H9 (cell line): ENCODE results near the gene MAEA. TPM values are rescaled to one million over a fixed set of nuclear protein-coding genes. Genes with fewer than 3 reads are reported as not detected.

ENCODE experiments used
- DNase-seq: peaks from one replicate; pipeline ENCODE4 v3.0.0-alpha.2; 2017
- H2AFZ ChIP-seq: one replicate; pipeline ENCODE4 v1.6.1; 2013; ENCODE audit warnings: mild to moderate bottlenecking, low read length, control low read depth, moderate library complexity
- H2AK5ac ChIP-seq: 2 replicates; pipeline ENCODE4 v1.6.1; 2013; ENCODE audit warnings: low read length, control low read depth, mixed read lengths; ENCODE audit not compliant: insufficient read length
- H2BK120ac ChIP-seq: one replicate; pipeline ENCODE4 v1.6.1; 2013; ENCODE audit warnings: low read depth, mild to moderate bottlenecking, low read length, control low read depth, inconsistent platforms; ENCODE audit not compliant: poor library complexity, severe bottlenecking
- H2BK12ac ChIP-seq: 2 replicates; pipeline ENCODE4 v1.6.1; 2013; ENCODE audit warnings: low read length, control low read depth, mixed read lengths, low read depth; ENCODE audit not compliant: insufficient read length
- H2BK15ac ChIP-seq: 2 replicates; pipeline ENCODE4 v1.6.1; 2013; ENCODE audit warnings: low read depth, low read length, control low read depth
- H2BK20ac ChIP-seq: one replicate; pipeline ENCODE4 v1.6.1; 2013; ENCODE audit warnings: low read depth, mild to moderate bottlenecking, low read length, control low read depth, inconsistent platforms; ENCODE audit not compliant: poor library complexity, severe bottlenecking
- H2BK5ac ChIP-seq: 2 replicates; pipeline ENCODE4 v1.6.1; 2013; ENCODE audit warnings: low read length, control low read depth, mixed read lengths; ENCODE audit not compliant: insufficient read length
- H3K14ac ChIP-seq: 2 replicates; pipeline ENCODE4 v1.6.1; 2013; ENCODE audit warnings: low read length, control low read depth; ENCODE audit not compliant: insufficient read depth
- H3K18ac ChIP-seq: 2 replicates; pipeline ENCODE4 v1.6.1; 2013; ENCODE audit warnings: low read depth, mild to moderate bottlenecking, mixed read lengths, low read length, control low read depth; ENCODE audit not compliant: insufficient read length
- H3K23ac ChIP-seq: 2 replicates; pipeline ENCODE4 v1.6.1; 2013; ENCODE audit warnings: low read length, control low read depth, mixed read lengths, low read depth; ENCODE audit not compliant: insufficient read length
- H3K23me2 ChIP-seq: 2 replicates; pipeline ENCODE4 v1.6.1; 2013; ENCODE audit warnings: low read depth, mild to moderate bottlenecking, mixed read lengths, low read length, control low read depth; ENCODE audit not compliant: insufficient read length, poor library complexity, severe bottlenecking
- H3K27ac ChIP-seq: 2 replicates; pipeline ENCODE4 v1.5.1; 2013; ENCODE audit warnings: low read length, control low read depth, mixed read lengths, low read depth; ENCODE audit not compliant: insufficient read length
- H3K27me3 ChIP-seq: 2 replicates; pipeline ENCODE4 v1.6.1; 2013; ENCODE audit warnings: low read length, control low read depth, inconsistent platforms; ENCODE audit not compliant: insufficient read depth
- H3K4ac ChIP-seq: 2 replicates; pipeline ENCODE4 v1.6.1; 2013; ENCODE audit warnings: low read depth, mild to moderate bottlenecking, control low read depth, inconsistent platforms, low read length, moderate library complexity
- H3K4me1 ChIP-seq: 2 replicates; pipeline ENCODE4 v1.6.1; 2013; ENCODE audit warnings: low read length, control low read depth, inconsistent platforms; ENCODE audit not compliant: insufficient read depth
- H3K4me2 ChIP-seq: 2 replicates; pipeline ENCODE4 v1.6.1; 2013; ENCODE audit warnings: low read length, control low read depth, mixed read lengths; ENCODE audit not compliant: insufficient read length, insufficient read depth
- H3K56ac ChIP-seq: 2 replicates; pipeline ENCODE4 v1.6.1; 2013; ENCODE audit warnings: low read depth, mild to moderate bottlenecking, mixed read lengths, low read length, control low read depth; ENCODE audit not compliant: insufficient read length
- H3K79me1 ChIP-seq: 2 replicates; pipeline ENCODE4 v1.6.1; 2013; ENCODE audit warnings: low read depth, mild to moderate bottlenecking, moderate library complexity, low read length, control low read depth, inconsistent platforms; ENCODE audit not compliant: insufficient read depth, poor library complexity, severe bottlenecking
- H3K79me2 ChIP-seq: 2 replicates; pipeline ENCODE4 v1.6.1; 2013; ENCODE audit warnings: low read length, control low read depth, inconsistent platforms; ENCODE audit not compliant: insufficient read depth
- H3K9ac ChIP-seq: 2 replicates; pipeline ENCODE4 v1.6.1; 2013; ENCODE audit warnings: low read length, control low read depth, mixed read lengths; ENCODE audit not compliant: insufficient read length; ENCODE audit errors: extremely low read depth
- H3K9me3 ChIP-seq: one replicate; pipeline ENCODE4 v1.6.1; 2013; ENCODE audit warnings: low read depth, low read length, inconsistent platforms; ENCODE audit not compliant: control insufficient read depth
- H3T11ph ChIP-seq: one replicate; pipeline ENCODE4 v1.6.1; 2013; ENCODE audit warnings: mild to moderate bottlenecking, low read length, control low read depth, inconsistent platforms
- H4K20me1 ChIP-seq: one replicate; pipeline ENCODE4 v1.6.1; 2013; ENCODE audit not compliant: control insufficient read depth, insufficient read length, insufficient read depth
- H4K5ac ChIP-seq: 2 replicates; pipeline ENCODE4 v1.6.1; 2013; ENCODE audit warnings: low read depth, mild to moderate bottlenecking, mixed read lengths, low read length, control low read depth; ENCODE audit not compliant: insufficient read length
- H4K8ac ChIP-seq: replicated peaks from 2 replicates; pipeline ENCODE4 v1.6.1; 2013; ENCODE audit warnings: low read length, control low read depth, mixed read lengths, low read depth; ENCODE audit not compliant: insufficient read length
- H4K91ac ChIP-seq: 2 replicates; pipeline ENCODE4 v1.6.1; 2013; ENCODE audit warnings: low read depth, mild to moderate bottlenecking, moderate library complexity, mixed read lengths, low read length, control low read depth; ENCODE audit not compliant: insufficient read length
- H3K27ac Mint-ChIP-seq, 3 experiments: 2 replicates in 2 of 3; 3 replicates in 1 of 3; pipeline ENCODE4 v1.8.0; 2020 to 2021; ENCODE audit warnings: mixed read lengths in 3 of 3, mild to moderate bottlenecking in 1 of 3, moderate library complexity in 1 of 3
- H3K27me3 Mint-ChIP-seq: 2 replicates; pipeline ENCODE4 v1.8.0; 2021; ENCODE audit warnings: low read depth, mild to moderate bottlenecking, moderate library complexity, mixed read lengths
- H3K36me3 Mint-ChIP-seq, 3 experiments: 2 replicates in 2 of 3; 3 replicates in 1 of 3; pipeline ENCODE4 v1.8.0; 2020 to 2021; ENCODE audit warnings: low read depth in 3 of 3, mixed read lengths in 3 of 3; ENCODE audit not compliant: insufficient read depth in 1 of 3
- H3K4me1 Mint-ChIP-seq, 2 experiments: 2 replicates each; pipeline ENCODE4 v1.8.0; 2020; ENCODE audit warnings: mixed read lengths in 2 of 2
- H3K4me3 Mint-ChIP-seq, 2 experiments: 2 replicates in 1 of 2; 3 replicates in 1 of 2; pipeline ENCODE4 v1.8.0; 2020 to 2021; ENCODE audit warnings: mild to moderate bottlenecking in 2 of 2, mixed read lengths in 2 of 2, moderate library complexity in 1 of 2
- H3K9me3 Mint-ChIP-seq, 2 experiments: 2 replicates in 1 of 2; 3 replicates in 1 of 2; pipeline ENCODE4 v1.8.0; 2020; ENCODE audit warnings: mild to moderate bottlenecking in 2 of 2, mixed read lengths in 2 of 2, moderate library complexity in 1 of 2
- CTCF ChIP-seq: fragments of 200-600 bp; sonication (generic); conservative IDR thresholded peaks from 3 replicates; pipeline ENCODE4 v1.8.0; 2021; ENCODE audit warnings: antibody characterized with exemption, mild to moderate bottlenecking
- WGBS: extraction: QIAGEN DNeasy Blood & Tissue Kit; methylation state at CpG from one replicate; pipeline ENCODE4 v1.1.7; 2013; ENCODE audit warnings: missing lambda C conversion rate, low lambda C conversion rate, mixed read lengths; ENCODE audit not compliant: insufficient read length; ENCODE audit errors: extremely low coverage; 5-methylcytosine and 5-hydroxymethylcytosine counted together
- total RNA-seq: library from RNA; stranded (reverse); gene quantifications from 2 replicates; pipeline ENCODE4 v1.2.1, GENCODE V29; 2021

Gene MAEA
- total RNA-seq, 1 experiment from 2014 or later, result 85.6 TPM

GRCh38 chr4:1296324-1297022 lies 6.8 kb downstream of the MAEA start:
- Histone ChIP-seq H3K14ac (no peak overlapping the region), H3K9me3 (no peaks in the 10 kb centered on the region), H3K79me1 (peaks cover 17% of the 10 kb centered on the region), H3K23me2 (no peaks in the 10 kb centered on the region), H4K91ac (no peak overlapping the region), H3K27ac (no peak overlapping the region), H4K5ac (no peak overlapping the region), H3K4me1 (no peaks in the 10 kb centered on the region), H3K27me3 (no peaks in the 10 kb centered on the region), H2BK20ac (no peak overlapping the region), H2BK15ac (no peak overlapping the region), H2BK5ac (no peak overlapping the region), H2AFZ (no peak overlapping the region), H3K23ac (no peak overlapping the region), H3K18ac (no peak overlapping the region), H3K4ac (no peak overlapping the region), H2AK5ac (no peak overlapping the region), H3K79me2 (peaks cover 60% of the 10 kb centered on the region; the same call in 1 of the 2 replicates), H3K4me2 (no peak overlapping the region), H4K8ac (no peak overlapping the region), H3T11ph (no peak overlapping the region), H3K56ac (no peak overlapping the region), H3K9ac (no peak overlapping the region), H2BK12ac (no peak overlapping the region), H4K20me1 (no peaks in the 10 kb centered on the region), H2BK120ac (no peak overlapping the region)
- H3K27ac Mint-ChIP-seq, result peak overlapping the region in 2 of 3 experiments; percentile 79 to 92; a peak in 4 of 7 replicates
- WGBS, result no CpG with 5 or more reads among the region's 18 CpGs
- H3K4me1 Mint-ChIP-seq, result peaks cover 32 to 39% of the 10 kb centered on the region in 2 experiments
- no peak for DNase-seq
- no peaks in the 10 kb centered on the region for H3K27me3 Mint-ChIP-seq
- peaks cover 2 to 45% (median 35%) of the 10 kb centered on the region in 3 experiments for H3K36me3 Mint-ChIP-seq
- H3K4me3 Mint-ChIP-seq, result peak overlapping the region in 1 of 2 experiments; percentile 16; a peak in 1 of 5 replicates
- H3K9me3 Mint-ChIP-seq, result no peaks in the 10 kb centered on the region; a peak in 1 of 5 replicates
- TF ChIP-seq CTCF, result no peak
